Stimulated activated CD4-positive, alpha-beta T cell treated with anti-CD3 and anti-CD28 coated beads, TNF-alpha, amount 100 ng/mL, for 4 hours (primary cell): Measurements from ENCODE around the gene TNFAIP8.

Experiments
- DNase-seq, 3 experiments: peaks; one replicate each; pipeline ENCODE4 v3.0.0-alpha.2; 2020; ENCODE audit warnings: low read depth in 3 of 3

The TNFAIP8 gene

GRCh38 chr5:119355685-119356611 is at the start of gene TNFAIP8:
TNFAIP8 (plus strand) TSS chr5:119356019; CDS start chr5:119356091, 72 bp downstream.
- peak; percentile 58 to 60 (median 58) for DNase-seq

GRCh38 chr5:119307170-119307569 is 48.6 kb upstream of the TNFAIP8 start:
- no peak for DNase-seq

- DNase-seq, result no peak
Measured at GRCh38 chr5:119309326-119309725, 46.5 kb upstream of the TNFAIP8 start.

- DNase-seq, result no peak
Measured at GRCh38 chr5:119311688-119312087, 44.1 kb upstream of the TNFAIP8 start.

- DNase-seq, result no peak
Measured at GRCh38 chr5:119312403-119312802, 43.4 kb upstream of the TNFAIP8 start.

- DNase-seq, result no peak
Measured at GRCh38 chr5:119313197-119313596, 42.6 kb upstream of the TNFAIP8 start.

- no peak for DNase-seq
Measured at GRCh38 chr5:119313658-119314605, 41.9 kb upstream of the TNFAIP8 start.

GRCh38 chr5:119315516-119315949 is 40.3 kb upstream of the TNFAIP8 start:
- peak in 2 of 3 experiments; percentile 46 to 60 for DNase-seq

GRCh38 chr5:119316086-119316485 is 39.7 kb upstream of the TNFAIP8 start:
- no peak for DNase-seq

GRCh38 chr5:119316906-119317305 is 38.9 kb upstream of the TNFAIP8 start:
- DNase-seq, result no peak

- no peak for DNase-seq
Measured at GRCh38 chr5:119318256-119318894, 37.4 kb upstream of the TNFAIP8 start.

- no peak for DNase-seq
Measured at GRCh38 chr5:119319401-119319800, 36.4 kb upstream of the TNFAIP8 start.

- DNase-seq, result no peak
Measured at GRCh38 chr5:119319890-119320289, 35.9 kb upstream of the TNFAIP8 start.

- no peak for DNase-seq
Measured at GRCh38 chr5:119321569-119322311, 34.1 kb upstream of the TNFAIP8 start.

GRCh38 chr5:119322312-119322947 is 33.4 kb upstream of the TNFAIP8 start:
- DNase-seq, result no peak

GRCh38 chr5:119322948-119323537 is 32.8 kb upstream of the TNFAIP8 start:
- DNase-seq, result no peak

GRCh38 chr5:119323601-119324000 is 32.2 kb upstream of the TNFAIP8 start:
- no peak for DNase-seq

GRCh38 chr5:119324842-119325241 is 31.0 kb upstream of the TNFAIP8 start:
- no peak for DNase-seq

- no peak for DNase-seq
Measured at GRCh38 chr5:119327018-119327417, 28.8 kb upstream of the TNFAIP8 start.
